CD4-positive, alpha-beta T cell treated with Interleukin-15 for 1 hour (primary cell): Measurements from ENCODE around the gene RRAS.
"Not testable (repeated sequence)": the region's sequence is repeated elsewhere in the genome, so short reads cannot be mapped to it uniquely, and the experiment has no call there.

Source experiments
- DNase-seq: peaks from one replicate; pipeline ENCODE4 v3.0.0-alpha.2; 2020

The RRAS gene

DNA sequence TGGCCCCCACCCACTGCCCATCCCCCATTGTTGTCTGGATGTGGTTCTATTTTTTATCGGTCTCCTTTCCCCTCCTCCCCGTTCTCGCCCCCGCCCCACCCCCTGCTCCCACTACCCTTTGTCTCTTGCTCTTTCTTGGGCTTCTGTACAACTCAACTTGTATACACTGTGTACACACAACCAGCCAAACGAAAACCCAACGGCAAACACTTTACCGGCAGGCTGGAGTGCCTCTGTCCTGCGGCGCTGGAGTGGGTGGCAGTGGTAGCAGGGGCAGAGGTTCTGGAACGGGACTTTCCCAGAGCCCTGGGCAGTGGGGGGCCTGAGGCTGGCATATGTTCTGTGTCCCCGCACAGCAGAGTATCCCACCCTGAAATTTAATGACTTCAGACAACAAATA lies 13.7 kb downstream of the RRAS start:
- no peak for DNase-seq

- DNase-seq = no peak
Observed at GRCh38 chr19:49624967-49625910, 14.7 kb downstream of the RRAS start.

GRCh38 chr19:49617860-49618259 lies 22.1 kb downstream of the RRAS start:
- not testable (repeated sequence) for DNase-seq

GRCh38 chr19:49616945-49617344 lies 23.0 kb downstream of the RRAS start:
- DNase-seq = no peak

GRCh38 chr19:49616532-49616931 lies 23.4 kb downstream of the RRAS start:
- no peak for DNase-seq

GRCh38 chr19:49615861-49616260 lies 24.1 kb downstream of the RRAS start:
- DNase-seq = no peak

GRCh38 chr19:49614096-49614833 lies 25.7 kb downstream of the RRAS start:
- no peak for DNase-seq

GRCh38 chr19:49613374-49613773 lies 26.6 kb downstream of the RRAS start:
- DNase-seq = no peak

GRCh38 chr19:49609499-49610092 lies 30.3 kb downstream of the RRAS start:
- DNase-seq = no peak

DNA sequence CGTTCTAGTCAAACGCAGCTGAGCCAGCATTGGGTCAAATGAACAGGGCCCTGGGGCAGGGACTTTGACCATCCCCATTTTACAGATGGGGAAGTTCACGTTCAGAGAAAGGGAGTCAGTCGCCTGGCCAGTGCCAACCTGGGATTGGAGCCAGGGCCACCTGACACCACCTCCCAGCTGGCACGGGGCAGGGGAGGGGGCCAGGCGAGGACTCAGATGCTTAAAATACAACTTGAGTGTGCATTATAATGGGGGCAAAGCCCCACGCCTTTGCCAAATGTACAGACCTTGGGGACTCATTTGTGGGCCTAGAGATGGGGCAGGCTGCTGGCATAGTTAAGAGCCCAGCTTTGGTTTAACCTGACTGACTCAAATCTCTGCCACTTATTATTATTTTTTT lies 34.3 kb downstream of the RRAS start:
- no peak for DNase-seq

- no peak for DNase-seq
Observed at GRCh38 chr19:49602806-49603205, 37.1 kb downstream of the RRAS start.

DNA sequence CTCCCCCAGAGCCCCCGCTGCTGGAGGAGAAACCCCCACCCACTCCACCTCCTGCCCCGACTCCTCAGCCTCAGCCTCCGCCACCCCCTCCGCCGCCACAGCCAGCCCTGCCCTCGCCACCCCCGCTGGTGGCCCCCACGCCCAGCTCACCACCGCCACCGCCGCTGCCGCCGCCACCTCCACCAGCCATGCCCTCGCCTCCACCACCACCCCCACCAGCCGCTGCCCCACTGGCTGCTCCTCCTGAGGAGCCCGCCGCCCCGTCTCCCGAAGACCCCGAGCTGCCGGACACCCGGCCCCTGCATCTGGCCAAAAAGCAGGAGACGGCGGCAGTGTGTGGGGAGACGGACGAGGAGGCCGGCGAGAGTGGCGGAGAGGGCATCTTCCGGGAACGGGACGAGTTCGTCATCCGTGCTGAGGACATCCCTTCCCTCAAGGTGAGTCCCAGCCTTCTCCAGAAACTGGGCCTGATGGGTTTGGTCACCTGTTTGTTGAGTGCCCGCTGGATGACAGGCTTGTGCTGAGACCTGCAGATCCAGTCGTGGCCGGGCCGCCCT lies 38.4 kb downstream of the RRAS start:
- DNase-seq = no peak

DNA sequence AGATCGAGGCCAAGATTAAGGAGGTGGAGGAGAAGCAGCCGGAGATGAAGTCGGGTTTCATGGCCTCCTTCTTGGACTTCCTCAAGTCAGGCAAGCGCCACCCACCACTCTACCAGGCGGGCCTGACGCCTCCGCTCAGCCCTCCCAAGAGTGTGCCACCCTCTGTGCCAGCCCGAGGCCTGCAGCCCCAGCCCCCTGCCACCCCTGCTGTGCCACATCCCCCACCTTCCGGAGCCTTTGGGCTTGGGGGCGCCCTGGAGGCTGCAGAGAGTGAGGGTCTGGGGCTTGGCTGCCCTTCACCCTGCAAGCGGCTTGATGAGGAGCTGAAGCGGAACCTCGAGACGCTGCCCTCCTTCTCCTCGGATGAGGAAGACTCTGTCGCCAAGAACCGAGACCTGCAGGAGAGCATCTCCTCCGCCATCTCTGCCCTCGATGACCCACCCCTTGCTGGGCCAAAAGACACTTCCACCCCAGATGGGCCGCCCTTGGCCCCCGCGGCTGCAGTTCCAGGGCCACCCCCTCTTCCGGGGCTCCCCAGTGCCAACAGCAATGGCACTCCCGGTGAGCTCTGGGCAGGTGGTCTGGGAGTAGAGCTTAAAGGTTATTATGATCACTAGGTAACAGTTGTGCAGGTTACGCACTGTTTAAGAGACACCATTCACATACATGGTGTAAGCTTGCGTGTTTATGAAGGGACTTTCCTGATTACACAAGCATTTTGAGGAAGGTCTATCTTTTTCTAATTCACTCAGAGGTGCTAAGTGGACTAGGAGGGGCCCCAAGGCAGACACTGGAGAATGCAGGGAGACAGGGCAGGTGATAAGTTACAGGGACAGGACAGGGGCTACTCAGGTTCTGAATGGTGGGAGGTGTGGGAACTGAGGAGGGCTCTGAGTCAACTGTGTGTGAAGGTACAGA lies 40.3 kb downstream of the RRAS start:
- no peak for DNase-seq

DNA sequence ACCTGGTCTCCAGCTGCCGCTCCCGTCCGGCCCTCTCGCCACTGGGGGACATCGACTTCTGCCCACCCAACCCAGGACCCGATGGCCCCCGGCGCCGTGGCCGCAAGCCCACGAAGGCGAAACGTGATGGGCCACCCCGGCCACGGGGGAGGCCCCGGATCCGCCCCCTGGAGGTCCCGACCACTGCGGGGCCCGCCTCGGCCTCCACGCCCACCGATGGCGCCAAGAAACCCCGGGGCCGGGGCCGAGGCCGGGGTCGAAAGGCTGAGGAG lies 42.3 kb downstream of the RRAS start:
- DNase-seq = no peak

DNA sequence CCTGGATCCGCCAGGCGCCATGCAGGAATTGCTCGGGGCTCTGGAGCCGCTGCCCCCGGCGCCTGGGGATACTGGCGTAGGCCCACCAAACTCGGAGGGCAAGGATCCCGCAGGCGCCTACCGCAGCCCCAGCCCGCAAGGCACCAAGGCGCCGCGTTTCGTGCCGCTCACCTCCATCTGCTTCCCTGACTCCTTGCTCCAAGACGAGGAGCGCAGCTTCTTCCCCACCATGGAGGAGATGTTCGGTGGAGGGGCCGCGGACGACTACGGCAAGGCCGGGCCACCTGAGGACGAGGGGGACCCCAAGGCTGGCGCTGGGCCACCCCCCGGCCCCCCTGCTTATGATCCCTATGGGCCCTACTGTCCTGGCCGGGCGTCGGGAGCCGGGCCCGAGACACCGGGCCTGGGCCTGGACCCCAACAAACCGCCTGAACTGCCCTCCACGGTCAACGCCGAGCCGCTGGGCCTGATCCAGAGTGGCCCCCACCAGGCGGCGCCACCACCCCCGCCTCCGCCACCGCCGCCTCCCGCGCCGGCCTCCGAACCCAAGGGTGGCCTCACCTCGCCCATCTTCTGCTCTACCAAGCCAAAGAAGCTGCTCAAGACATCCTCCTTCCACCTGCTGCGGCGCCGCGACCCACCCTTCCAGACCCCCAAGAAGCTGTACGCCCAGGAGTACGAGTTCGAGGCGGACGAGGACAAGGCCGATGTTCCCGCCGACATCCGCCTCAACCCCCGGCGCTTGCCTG lies 42.8 kb downstream of the RRAS start:
- no peak for DNase-seq

DNA sequence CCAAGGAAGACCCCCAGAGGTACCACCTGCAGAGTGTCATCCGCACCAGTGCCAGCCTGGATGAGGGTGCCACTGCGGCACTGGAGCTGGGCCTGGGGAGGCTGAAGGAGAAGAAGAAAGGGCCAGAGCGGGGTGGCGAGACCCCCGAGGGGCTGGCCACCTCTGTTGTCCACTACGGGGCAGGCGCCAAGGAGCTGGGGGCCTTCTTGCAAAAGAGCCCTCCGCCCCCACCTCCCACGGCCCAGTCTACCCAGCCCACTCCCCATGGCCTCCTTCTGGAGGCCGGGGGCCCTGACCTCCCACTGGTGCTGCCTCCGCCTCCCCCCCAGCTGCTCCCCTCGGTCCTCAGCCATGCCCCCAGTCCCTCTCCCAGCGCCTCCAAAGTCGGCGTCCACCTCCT lies 43.5 kb downstream of the RRAS start:
- no peak for DNase-seq

- no peak for DNase-seq
Observed at GRCh38 chr19:49595819-49596404, 44.0 kb downstream of the RRAS start.

DNA sequence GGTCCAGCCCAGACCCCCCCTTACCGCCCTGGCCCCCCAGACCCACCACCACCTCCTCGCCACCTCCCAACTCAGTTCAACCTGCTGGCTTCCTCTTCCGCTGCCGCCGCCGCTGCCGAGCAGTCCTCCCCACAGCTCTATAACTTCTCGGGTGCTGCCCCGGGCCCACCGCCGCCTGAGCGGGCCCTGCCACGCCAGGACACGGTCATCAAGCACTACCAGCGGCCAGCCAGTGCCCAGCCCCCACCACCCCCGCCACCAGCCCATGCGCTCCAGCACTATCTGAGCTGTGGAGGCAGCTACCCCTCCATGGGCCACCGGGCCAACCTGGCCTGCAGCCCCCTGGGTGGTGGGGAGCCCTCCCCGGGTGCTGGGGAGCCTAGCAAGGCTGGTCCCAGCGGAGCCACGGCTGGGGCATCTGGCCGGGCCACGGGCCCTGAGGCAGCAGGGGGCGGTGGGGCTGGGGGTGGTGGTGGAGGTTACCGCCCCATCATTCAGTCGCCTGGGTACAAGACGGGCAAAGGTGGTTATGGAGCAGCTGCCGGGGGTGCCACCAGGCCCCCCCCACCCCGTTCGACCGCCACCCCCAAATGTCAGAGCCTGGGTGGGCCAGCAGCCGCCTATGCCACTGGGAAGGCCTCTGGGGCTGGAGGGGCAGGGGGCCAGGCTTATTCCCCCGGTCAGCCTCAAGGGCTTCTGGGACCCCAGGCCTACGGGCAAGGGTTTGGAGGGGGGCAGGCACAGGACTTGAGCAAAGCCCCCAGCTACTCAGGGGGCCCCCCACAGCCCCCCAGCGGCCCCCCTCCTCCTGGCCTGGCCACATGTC lies 44.7 kb downstream of the RRAS start:
- DNase-seq = no peak

DNA sequence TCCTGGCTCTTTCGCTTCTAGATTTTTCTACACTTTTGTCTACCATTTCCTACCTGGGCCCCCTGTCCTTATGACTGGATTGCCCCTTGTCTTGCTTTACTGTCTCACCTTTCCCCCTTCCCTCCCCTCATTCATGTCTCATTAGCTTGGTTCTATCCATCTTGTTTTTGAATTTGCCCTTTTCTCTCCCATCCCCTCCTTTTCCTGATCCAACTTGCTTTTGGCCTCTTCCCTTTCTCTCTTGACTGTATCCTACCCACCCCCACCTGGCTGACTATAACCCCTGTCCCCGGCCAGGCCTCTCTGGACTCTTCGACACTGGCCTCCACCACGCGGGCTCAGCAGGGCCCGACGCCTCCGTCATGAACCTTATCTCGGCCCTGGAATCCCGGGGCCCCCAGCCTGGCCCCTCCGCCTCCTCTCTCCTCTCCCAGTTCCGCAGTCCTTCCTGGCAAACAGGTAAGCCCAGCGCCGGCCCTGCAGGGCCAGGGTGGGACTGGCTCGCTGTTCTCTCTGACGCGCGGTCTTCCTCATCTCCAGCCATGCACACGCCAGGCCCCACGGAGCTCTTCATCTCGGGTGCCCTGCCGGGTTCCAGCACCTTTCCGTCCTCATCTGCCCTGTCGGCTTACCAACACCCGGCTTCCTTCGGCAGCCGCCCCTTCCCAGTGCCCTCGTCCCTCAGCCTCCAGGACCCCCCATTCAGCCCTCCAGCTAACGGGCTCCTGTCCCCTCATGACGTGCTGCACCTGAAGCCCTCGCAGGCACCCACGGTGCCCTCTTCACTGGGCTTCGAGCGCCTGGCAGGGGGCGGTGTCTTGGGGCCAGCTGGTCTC lies 45.6 kb downstream of the RRAS start:
- DNase-seq = no peak
